Heart left ventricle (tissue), 13 donors: ENCODE data around the gene ZNF486.

ENCODE experiments used
- POLR2A ChIP-seq, 2 donors: fragments of 450-650 bp; IDR thresholded peaks; one replicate each; pipeline ENCODE4 v1.6.1; 2017; ENCODE audit warnings: antibody characterized with exemption in 2 of 2, mild to moderate bottlenecking in 2 of 2, moderate library complexity in 2 of 2
- TF ChIP-seq, protein P1 (sequence below), 12 donors: fragments of 200-600 bp; sonication (generic) in 4 of 12; IDR thresholded peaks; one replicate each; pipeline versions ENCODE4 v1.5.0 to v1.8.0; 2018 to 2022; ENCODE audit warnings: antibody characterized with exemption in 12 of 12, mild to moderate bottlenecking in 5 of 12
- donor health status: ischemic (EF 13 %, LVEDD 7.1; RV severe dilation, severe dysfunction).
- donor health status: DM: no; HTN: yes; CAD: no.
- donor health status: DM: no; HTN: no; CAD: no.
- donor health status: ischemic (EF 25% LVEDD 6.9; RV normal size, moderate dysfunction).
- donor health status: ischemic (EF 25% LVEDD 5.7; RV mildly dilated, moderate dysfunction).
- donor health status: ischemic (EF 35%, LVEDD 5.7; RV mildly dilated, moderate dysfunction).
- donor health status: nonischemic (EF 11% LVEDD 7.7; RV severe dilation, severe dysfunction).
- donor health status: DM: yes; HTN: yes; CAD: no.
- donor health status: PGD.
- donor health status: ischemic (EF 29% LVEDD 5.4; RV normal size, mild dysfunction).
- donor health status: nonischemic (EF 23%, LVEDD 6.1; RV moderate dilation, normal function).

- TF ChIP-seq, protein P1, sequence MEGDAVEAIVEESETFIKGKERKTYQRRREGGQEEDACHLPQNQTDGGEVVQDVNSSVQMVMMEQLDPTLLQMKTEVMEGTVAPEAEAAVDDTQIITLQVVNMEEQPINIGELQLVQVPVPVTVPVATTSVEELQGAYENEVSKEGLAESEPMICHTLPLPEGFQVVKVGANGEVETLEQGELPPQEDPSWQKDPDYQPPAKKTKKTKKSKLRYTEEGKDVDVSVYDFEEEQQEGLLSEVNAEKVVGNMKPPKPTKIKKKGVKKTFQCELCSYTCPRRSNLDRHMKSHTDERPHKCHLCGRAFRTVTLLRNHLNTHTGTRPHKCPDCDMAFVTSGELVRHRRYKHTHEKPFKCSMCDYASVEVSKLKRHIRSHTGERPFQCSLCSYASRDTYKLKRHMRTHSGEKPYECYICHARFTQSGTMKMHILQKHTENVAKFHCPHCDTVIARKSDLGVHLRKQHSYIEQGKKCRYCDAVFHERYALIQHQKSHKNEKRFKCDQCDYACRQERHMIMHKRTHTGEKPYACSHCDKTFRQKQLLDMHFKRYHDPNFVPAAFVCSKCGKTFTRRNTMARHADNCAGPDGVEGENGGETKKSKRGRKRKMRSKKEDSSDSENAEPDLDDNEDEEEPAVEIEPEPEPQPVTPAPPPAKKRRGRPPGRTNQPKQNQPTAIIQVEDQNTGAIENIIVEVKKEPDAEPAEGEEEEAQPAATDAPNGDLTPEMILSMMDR (IDR thresholded peaks at IDR 0.05) = no peak
- no peak for TF ChIP-seq POLR2A (IDR thresholded peaks at IDR 0.05)
Measured at GRCh38 chr19:20164456-20164855, 2.6 kb upstream of the ZNF486 start.
